ENCODE measurements around the gene REXO2.
A peak's percentile ranks its signal among the peaks of the same experiment; 100 is the strongest.

Gene REXO2

DNA sequence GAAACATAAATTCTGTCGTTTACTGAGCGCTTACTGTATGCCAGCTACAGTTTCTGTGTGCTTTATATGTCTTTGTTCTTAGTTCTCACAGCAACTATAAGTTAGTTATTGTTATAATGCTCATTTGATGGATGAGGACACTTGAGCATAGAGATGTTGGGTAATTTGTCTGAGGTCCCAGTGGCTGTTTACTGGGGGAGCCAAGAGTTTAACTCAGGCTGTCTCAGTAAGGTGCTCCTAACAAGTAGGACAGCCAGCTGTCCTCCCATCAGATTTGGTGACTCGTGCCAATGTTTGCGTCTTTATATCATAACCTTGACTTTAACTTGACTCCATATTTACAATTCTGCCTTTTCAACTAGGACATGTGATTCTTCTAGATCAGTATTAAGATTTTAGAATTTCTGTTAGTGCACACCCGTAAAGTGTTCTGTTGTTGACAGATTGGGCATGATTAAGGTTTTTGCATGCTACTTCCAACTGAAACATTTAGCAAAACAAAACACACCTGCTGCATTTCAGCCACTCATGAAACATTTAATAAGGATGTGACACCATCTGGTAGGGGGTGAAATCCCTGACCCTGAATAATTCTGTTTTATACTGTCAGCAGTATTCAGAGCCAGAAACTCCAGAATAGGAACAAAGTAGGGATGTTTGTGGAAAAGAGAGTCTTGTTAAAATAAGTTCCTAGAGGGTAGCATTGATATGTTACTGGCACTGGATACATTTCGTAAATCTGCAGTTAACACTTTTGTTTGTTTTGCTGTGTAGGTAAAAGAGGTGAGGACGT is 1.9 kb downstream of the REXO2 start:
- peak; percentile 73 for DNase-seq

DNA sequence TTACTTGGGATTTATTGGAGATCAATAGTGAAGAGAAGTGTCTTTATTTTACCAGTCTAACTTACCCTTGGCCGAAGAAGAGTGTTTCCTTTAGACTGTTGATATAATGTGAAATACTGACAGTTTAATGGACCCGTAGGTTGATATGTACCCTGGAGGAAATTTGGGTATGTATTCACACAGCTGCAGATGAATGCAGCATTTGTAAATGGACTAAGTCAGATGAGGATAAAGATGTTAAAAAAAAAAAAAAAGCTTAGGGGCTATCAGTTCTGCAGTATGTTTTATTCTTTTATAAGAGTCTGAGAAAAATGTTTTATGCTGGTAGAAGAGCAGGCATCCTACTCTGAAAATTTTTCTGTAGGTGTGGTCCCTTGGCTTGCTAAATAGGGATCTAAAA is 2.7 kb downstream of the REXO2 start:
- DNase-seq: no peak

DNA sequence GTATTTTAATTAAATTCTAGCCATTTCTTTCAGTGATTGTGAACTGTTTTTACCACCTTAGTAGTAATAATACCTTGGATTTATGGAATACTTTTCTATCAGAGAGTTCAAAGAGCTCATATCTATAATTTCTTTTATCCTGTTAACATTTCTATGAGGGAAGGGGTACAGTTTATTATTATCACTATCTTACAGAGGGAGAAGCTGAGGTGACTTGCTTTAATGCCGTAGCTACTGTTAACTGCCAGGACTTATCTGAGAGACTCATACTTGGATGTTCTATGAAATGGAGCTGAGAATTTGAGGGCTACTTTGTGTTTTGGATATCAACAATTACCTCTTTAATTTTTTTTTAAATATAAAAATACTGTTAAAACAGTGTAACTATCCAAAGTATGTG is 3.3 kb downstream of the REXO2 start:
- no peak for DNase-seq

DNA sequence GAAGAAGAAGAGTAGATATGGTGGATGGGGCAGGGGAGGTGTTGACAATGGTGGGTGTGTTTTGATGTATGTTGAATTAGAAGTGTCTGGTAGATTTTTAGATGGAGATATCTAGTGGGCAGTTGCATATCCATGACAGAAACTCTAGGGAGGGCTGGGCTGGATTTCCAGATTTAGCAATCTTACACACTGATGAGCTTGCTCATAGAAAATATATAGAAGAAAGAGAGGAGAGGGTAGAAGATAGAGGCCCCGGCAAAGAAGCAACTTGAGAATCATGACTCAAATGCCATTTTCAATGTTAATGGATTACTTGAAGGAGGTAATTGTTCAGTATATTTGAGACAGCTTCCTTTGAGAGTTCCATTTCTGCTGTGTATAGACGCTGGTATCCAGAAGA is 8.2 kb downstream of the REXO2 start:
- DNase-seq: no peak

DNA sequence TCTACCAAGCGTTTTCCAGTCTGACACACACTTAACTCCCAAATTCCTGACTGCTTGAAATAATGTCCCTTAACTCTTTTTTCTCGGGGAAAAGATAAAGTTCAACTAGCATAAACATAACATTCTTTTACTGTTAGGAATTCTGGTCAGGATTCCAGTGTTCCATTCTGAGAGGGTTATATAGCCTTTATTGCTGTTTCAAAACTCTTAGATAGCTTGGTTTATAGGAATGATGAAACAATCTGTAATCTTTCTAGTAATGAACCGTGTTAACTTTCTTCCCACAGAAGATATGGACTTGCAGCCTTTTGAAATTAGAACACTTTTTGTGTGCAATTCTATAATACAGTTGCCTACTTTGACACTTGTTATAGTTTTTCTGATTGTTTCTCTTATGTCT is 8.6 kb downstream of the REXO2 start:
- no peak for DNase-seq

DNA sequence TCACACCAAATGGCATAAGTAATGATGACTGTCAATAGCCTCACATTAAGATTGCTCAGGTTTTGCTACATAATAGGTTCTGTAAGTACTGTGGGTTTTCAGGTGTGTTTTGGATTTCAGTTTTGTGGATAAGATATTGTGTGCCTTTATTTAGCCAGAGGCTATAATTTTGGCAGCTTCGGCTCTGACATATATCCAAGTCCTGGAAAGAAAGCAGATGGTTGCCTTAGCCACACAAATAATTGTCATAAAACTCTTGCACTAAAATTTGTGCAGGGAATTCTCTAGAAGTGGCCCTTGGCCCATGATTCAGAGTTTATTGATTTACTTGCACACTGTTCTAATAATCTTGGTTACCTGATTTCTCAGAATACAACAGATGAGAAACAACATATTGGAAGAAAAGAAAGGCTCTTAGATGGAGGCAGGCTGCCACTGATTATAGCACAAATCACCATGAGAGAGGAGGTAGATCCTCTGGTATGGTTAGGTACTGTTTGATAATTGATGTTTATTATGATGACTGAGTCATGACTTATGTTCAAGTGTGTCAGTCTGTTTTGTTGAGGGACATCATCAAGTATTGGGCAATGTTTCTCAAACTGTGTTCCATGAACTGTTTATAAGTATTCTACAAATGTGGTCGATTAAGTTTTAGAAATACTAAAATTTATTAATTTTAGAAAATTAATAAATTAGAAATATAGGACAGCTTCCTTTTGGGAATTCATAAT is 9.6 kb downstream of the REXO2 start:
- no peak for DNase-seq

DNA sequence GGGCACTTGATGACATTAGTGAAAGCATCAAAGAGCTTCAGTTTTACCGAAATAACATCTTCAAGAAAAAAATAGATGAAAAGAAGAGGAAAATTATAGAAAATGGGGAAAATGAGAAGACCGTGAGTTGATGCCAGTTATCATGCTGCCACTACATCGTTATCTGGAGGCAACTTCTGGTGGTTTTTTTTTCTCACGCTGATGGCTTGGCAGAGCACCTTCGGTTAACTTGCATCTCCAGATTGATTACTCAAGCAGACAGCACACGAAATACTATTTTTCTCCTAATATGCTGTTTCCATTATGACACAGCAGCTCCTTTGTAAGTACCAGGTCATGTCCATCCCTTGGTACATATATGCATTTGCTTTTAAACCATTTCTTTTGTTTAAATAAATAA is 10.6 kb downstream of the REXO2 start:
- DNase-seq: no peak

DNA sequence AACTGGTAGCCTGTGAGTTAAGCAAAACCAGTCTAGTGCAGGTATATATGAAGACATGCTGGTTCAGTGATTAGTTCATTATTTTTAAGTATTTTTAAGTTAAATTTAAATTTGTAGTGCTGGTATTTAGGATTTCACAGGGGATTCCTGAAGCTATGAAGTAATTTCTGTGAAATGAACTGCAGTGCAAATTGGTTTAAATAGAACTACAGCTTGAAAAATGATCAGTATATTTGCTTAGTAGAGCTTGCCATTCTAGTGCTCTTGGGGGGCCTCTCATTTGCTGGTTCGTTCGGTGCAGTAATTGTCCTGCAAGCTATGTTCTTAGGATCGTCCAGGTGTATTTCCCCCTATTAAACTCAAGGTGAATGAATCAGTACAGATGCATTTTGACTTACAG is 13.1 kb downstream of the REXO2 start:
- DNase-seq: no peak

DNA sequence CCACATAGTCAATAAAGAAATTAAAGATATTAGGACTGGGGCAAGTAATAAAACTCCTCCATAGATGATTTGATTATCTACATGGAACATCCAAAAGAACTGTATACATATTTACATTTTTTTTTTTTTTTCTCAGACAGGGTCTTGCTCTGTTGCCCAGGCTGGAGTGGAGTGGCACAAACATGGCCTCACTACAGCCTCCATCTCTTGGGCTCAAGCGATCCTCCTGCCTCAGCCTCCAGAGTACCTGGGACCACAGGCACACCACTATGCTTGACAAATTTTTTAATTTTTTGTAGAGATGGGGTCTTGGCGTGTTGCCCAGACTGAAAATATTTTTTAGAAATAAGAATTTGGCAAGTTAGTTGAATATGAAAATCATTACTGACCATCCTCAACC is 24.7 kb downstream of the REXO2 start:
- no peak for DNase-seq

DNA sequence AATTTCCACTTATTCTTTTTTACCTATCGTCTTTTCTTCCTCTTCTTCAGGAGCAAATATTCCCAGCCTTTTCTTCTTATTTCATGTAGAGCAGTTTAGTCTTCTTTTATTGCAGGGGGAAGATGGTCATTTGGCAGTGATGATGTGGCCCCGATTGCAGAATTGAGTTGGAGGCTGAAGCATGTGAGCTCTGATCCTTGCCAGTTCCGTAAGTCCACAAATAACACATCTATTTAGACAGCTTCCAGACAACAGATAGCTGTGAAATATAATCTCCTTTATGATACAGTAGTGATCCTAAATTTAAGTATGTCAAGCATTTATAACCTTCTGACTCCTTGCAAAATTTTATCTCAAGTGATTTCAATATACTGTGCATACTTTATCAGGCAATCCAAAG is 27.5 kb downstream of the REXO2 start:
- no peak for DNase-seq

DNA sequence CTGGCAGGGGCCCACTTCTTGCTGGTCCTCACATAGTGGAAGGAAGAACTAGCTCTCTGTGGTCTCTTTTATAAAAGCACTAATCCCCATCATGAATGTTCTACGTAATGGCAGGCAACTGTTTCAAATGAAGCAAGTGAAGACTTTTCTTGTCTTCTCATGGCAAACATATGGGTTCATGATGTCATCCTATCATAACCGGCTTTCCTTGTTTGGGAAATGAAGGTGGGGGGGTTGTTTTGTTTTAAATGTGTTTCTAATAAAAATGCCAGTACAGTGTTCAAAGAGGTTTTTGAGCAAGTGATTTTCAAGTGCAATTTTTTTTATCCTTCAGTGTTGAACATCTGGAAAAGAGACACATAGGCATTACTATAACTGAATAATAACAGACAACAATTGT is 33.4 kb downstream of the REXO2 start:
- no peak for DNase-seq

DNA sequence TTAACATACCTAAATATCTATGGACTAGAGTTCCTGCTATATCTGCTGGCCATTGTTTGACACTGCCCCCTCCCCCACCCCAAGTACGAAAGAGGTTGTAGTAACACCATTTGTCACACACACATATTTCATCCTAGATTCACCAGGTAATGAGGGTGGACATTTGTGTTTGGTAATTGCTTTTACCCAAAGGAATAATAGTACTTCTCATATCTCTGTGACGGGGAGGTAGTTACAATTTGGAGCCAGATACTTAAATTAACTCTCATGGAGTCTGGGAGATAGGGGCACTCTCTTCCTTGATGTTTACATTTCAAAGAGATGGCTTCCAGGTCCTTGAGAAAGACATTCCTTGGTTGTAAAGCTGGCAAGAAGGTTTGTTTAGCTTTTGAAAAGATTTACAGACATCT is 38.7 kb downstream of the REXO2 start:
- no peak for DNase-seq

DNA sequence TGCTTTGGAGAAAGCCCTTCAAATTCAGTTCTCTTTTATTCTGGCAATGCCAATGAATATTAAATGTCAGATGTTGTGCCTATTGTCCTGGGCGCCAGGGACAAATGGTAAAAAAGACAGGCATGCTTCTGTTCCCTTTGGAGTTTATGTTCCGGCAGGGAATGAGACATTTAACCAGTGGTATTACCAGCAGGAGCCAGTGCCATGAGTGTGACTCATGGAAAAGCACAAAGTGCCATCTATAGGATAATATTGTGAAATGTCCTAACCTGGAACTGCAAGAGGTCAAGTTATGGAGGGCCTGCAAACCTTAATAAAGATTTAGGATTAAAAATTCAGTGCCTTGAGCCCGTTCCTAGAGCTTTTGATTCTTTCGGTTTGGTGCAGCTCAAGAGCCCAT is 39.5 kb downstream of the REXO2 start:
- no peak for DNase-seq

DNA sequence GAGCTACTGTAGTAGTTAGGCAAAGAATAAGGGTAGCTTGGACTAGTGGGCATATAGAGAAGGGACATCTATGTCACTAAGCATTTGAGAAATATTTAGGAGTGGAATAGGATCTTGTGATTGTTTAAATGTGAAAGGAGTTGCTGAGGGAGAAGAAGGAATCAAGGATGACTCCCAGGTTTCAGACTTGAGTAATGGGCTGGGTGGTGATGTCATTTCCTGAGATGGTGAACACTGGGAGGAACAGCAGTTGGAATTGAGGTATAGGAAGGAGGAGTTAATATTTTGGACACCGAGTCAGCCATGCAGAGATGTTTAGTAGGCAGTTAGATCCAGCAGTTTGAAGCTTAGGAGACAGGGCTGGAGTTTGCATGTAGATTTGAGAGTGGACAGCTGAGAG is 40.1 kb downstream of the REXO2 start:
- DNase-seq: no peak

DNA sequence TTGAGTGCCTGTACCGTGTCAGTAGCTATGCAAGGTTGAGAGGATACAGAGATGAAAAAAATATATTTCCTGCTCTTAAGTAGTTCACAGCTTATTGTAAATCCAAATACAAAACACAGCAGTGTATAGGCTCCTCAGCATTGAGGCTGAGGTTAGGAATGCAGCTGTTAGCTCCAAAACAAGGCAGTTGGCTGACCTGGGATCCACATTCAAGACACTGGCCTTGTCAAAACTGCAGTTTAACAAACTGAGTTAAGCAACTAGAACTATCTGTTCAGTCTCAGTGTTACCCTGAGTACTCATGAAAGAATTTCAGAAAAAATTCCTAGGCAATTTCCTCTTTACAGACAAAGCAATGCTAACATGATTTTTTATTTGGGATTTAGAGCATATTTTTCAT is 42.8 kb downstream of the REXO2 start:
- DNase-seq: no peak

DNA sequence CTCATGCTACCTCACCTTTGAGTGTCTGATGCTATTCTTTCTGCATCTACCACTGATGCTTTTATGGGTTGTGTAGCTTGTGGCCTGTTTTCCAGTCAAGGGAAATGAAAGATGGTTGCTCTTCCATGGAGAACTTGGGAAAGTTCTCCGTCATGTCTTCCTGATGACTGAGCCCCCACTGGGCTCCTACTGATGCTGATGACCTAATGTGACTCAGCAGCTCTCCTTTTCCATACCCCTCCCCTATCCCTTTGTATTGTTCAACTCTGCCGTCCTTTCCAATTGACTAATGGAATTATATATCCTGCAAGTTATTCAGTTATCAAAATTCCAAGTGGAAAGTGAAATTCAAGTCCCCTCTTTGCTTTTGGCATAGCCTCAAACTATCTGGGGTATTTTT is 44.7 kb downstream of the REXO2 start:
- DNase-seq: no peak

DNA sequence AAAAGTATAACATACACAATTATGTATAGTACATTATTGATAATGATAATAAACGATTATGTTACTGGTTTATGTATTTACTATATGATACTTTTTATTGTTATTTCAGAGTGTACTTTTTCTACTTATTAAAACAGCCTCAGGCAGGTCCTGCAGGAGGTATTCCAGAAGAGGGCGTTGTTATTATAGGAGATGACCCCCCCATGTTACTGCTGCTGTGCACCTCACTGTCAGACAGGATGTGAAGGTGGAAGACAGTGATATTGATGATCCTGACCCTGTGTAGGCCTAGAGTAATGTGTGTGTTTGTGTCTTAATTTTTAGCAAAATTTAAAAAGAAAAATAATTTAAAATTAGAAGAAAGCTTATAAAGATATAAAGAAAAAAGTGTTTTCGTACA is 57.6 kb downstream of the REXO2 start:
- no peak for DNase-seq

DNA sequence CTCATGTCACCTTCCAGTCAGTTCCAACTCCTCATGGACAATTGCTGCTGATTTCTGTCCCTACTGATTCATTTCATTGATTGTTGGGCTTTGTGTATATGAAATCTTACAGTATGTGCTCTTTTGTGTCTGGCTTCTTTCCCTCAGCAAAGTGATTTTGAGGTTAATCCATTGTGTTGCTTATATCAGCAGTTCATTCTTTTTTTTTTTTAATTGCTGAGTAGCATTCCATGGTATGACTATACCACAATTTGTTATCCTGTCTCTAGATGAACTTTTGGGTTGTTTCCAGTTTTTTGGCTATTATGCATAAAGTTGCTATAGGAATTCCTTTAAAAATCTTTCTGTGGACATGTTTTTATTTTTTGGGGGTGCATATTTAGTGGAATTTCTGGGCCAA is 60.5 kb downstream of the REXO2 start:
- no peak for DNase-seq

All from NCI-H1105 (cell line).